HCT116 (cell line): ENCODE data around the gene ZDHHC18. TPM values are rescaled to one million over a fixed set of nuclear protein-coding genes. Genes with fewer than 3 reads are reported as not detected.

Source experiments
- ATAC-seq: fragments of 200-7000 bp; cut with Tn5 transposase; 2 replicates; pipeline ENCODE4 v1.9.1; 2020; ENCODE audit warnings: mild to moderate bottlenecking, moderate library complexity
- BruUV-seq: library from RNA; stranded (reverse); fragments of 400-500 nt; replicated peaks from 2 replicates; lab custom pipeline; 2021; lab: Mats Ljungman, UMichigan
- CTCF ChIA-PET: fragments of 300-600 bp; sonication (Branson Sonifier 250); formaldehyde crosslinking; loops from one replicate; lab custom pipeline; 2021; ENCODE audit warnings: antibody characterized with exemption; lab: Charles Lee
- POLR2A ChIA-PET: fragments of 300-600, 350-600 bp; sonication (Branson Sonifier 250); formaldehyde crosslinking; loops from one replicate; lab custom pipeline; 2021; ENCODE audit warnings: antibody characterized with exemption; lab: Charles Lee
- RAD21 ChIA-PET, 2 experiments: fragments of 300-600 bp; sonication (Branson Sonifier 250); formaldehyde crosslinking; loops; one replicate each; lab custom pipeline; 2023; ENCODE audit warnings: low total read pairs in 2 of 2; ENCODE audit not compliant: uncharacterized antibody in 2 of 2, unreplicated experiment in 2 of 2, low non-redundant PET in 1 of 2; lab: Charles Lee
- DNase-seq: peaks from one replicate; pipeline ENCODE4 v3.0.0-alpha.2; 2010; ENCODE audit warnings: low read depth, low spot score
- H2AFZ ChIP-seq: fragments of 200-600 bp; shearing (Covaris generic), sonication (generic); 2 replicates; pipeline ENCODE4 v1.6.1; 2017; ENCODE audit warnings: low read depth, mixed run types, mixed read lengths, antibody characterized with exemption, low read length; ENCODE audit not compliant: poor library complexity, severe bottlenecking
- H3K27ac ChIP-seq: 2 replicates; pipeline ENCODE4 v1.5.1; 2012; ENCODE audit warnings: low read depth, low read length
- H3K27me3 ChIP-seq: fragments of 200-600 bp; sonication (generic); 2 replicates; pipeline ENCODE4 v1.6.1; 2016; ENCODE audit warnings: mixed run types, low read length, mixed read lengths; ENCODE audit not compliant: insufficient read depth
- H3K36me3 ChIP-seq, 2 experiments: fragments of 200-500 bp in 1 of 2; fragments of 200-600 bp in 1 of 2; sonication (Bioruptor generic) in 1 of 2; sonication (generic) in 1 of 2; 2 replicates each; pipeline versions ENCODE4 v1.5.1 to v1.6.1; 2014 to 2016; ENCODE audit warnings: low read length in 2 of 2, inconsistent platforms in 1 of 2, mixed read lengths in 1 of 2, mixed run types in 1 of 2; ENCODE audit not compliant: insufficient read depth in 2 of 2, control insufficient read depth in 1 of 2
- H3K4me1 ChIP-seq, 2 experiments: fragments of 200-600 bp in 1 of 2; sonication (generic) in 1 of 2; 2 replicates each; pipeline versions ENCODE4 v1.5.1 to v1.6.1; 2012 to 2017; ENCODE audit warnings: low read length in 2 of 2, inconsistent platforms in 1 of 2, mild to moderate bottlenecking in 1 of 2, mixed read lengths in 1 of 2, mixed run types in 1 of 2, moderate library complexity in 1 of 2; ENCODE audit not compliant: insufficient read depth in 2 of 2, control insufficient read depth in 1 of 2
- H3K4me2 ChIP-seq: fragments of 200-600 bp; sonication (generic); 2 replicates; pipeline ENCODE4 v1.6.1; 2017; ENCODE audit warnings: mixed run types, low read length, mixed read lengths
- H3K4me3 ChIP-seq, 2 experiments: fragments of 200-600 bp in 1 of 2; sonication (generic) in 1 of 2; replicated peaks in 1 of 2; 2 replicates each; pipeline ENCODE4 v1.5.1; 2011 to 2016; ENCODE audit warnings: low read length in 2 of 2, control low read depth in 1 of 2, low read depth in 1 of 2, mild to moderate bottlenecking in 1 of 2, mixed read lengths in 1 of 2, mixed run types in 1 of 2
- H3K79me2 ChIP-seq: fragments of 200-600 bp; sonication (generic); 2 replicates; pipeline ENCODE4 v1.6.1; 2017; ENCODE audit warnings: mild to moderate bottlenecking, mixed run types, low read length, moderate library complexity, mixed read lengths; ENCODE audit not compliant: insufficient read depth
- H3K9ac ChIP-seq: fragments of 200-600 bp; sonication (generic); 2 replicates; pipeline ENCODE4 v1.6.1; 2016; ENCODE audit warnings: low read length, mixed read lengths
- H3K9me2 ChIP-seq: fragments of 200-600 bp; sonication (generic), shearing (Covaris generic); 2 replicates; pipeline ENCODE4 v1.6.1; 2017; ENCODE audit warnings: mixed run types, mild to moderate bottlenecking, moderate library complexity; ENCODE audit not compliant: insufficient read depth
- H3K9me3 ChIP-seq, 2 experiments: fragments of 200-500 bp in 1 of 2; fragments of 200-600 bp in 1 of 2; sonication (Bioruptor generic) in 1 of 2; sonication (generic) in 1 of 2; 2 replicates each; pipeline ENCODE4 v1.6.1; 2014 to 2017; ENCODE audit warnings: low read length in 2 of 2, mixed read lengths in 2 of 2, inconsistent platforms in 1 of 2, low read depth in 1 of 2, mild to moderate bottlenecking in 1 of 2, mixed run types in 1 of 2, moderate library complexity in 1 of 2; ENCODE audit not compliant: control insufficient read depth in 1 of 2, insufficient read depth in 1 of 2
- H4K20me1 ChIP-seq: fragments of 200-600 bp; sonication (generic), shearing (Covaris generic); 2 replicates; pipeline ENCODE4 v1.6.1; 2017; ENCODE audit warnings: mixed run types, mild to moderate bottlenecking, moderate library complexity; ENCODE audit not compliant: insufficient read depth
- ATF3 ChIP-seq: IDR thresholded peaks from 2 replicates; pipeline ENCODE4 v1.6.1; 2012
- CEBPB ChIP-seq: IDR thresholded peaks from 2 replicates; pipeline ENCODE4 v1.6.1; 2012; ENCODE audit warnings: low read depth
- CTCF ChIP-seq, 3 experiments: fragments of 200-600 bp in 1 of 3; sonication (generic) in 1 of 3; IDR thresholded peaks in 2 of 3; conservative IDR thresholded peaks in 1 of 3; 2 replicates each; pipeline ENCODE4 v1.5.1; 2012 to 2017; ENCODE audit warnings: low read depth in 2 of 3, low read length in 2 of 3, antibody characterized with exemption in 1 of 3, borderline replicate concordance in 1 of 3, control low read depth in 1 of 3, mild to moderate bottlenecking in 1 of 3, mixed read lengths in 1 of 3, mixed run types in 1 of 3, moderate library complexity in 1 of 3; ENCODE audit not compliant: insufficient read depth in 1 of 3
- POLR2AphosphoS5 ChIP-seq: IDR thresholded peaks from 2 replicates; pipeline ENCODE4 v1.6.1; 2011; ENCODE audit warnings: mild to moderate bottlenecking, low read depth, low read length, moderate library complexity
- REST ChIP-seq: IDR thresholded peaks from 2 replicates; pipeline ENCODE4 v1.6.1; 2012; ENCODE audit warnings: low read depth
- TCF7L2 ChIP-seq: IDR thresholded peaks from 2 replicates; pipeline ENCODE4 v1.7.0; 2011; ENCODE audit warnings: borderline replicate concordance, inconsistent platforms; ENCODE audit not compliant: insufficient read depth, insufficient read length; ENCODE audit errors: extremely low read depth
- YY1 ChIP-seq: IDR thresholded peaks from 2 replicates; pipeline ENCODE4 v1.6.1; 2011; ENCODE audit warnings: low read length, low read depth, moderate library complexity, mild to moderate bottlenecking; ENCODE audit not compliant: insufficient replicate concordance; ENCODE audit errors: extremely low read depth
- ZBTB33 ChIP-seq: IDR thresholded peaks from 2 replicates; pipeline ENCODE4 v1.6.1; 2011; ENCODE audit warnings: mild to moderate bottlenecking, low read length, moderate library complexity; ENCODE audit not compliant: insufficient replicate concordance; ENCODE audit errors: extremely low read depth
- intact Hi-C: fragments of 100-400 bp; cut with micrococcal nuclease; formaldehyde crosslinking; loops from 2 replicates; pipeline ENCODE4 v1.10.0; 2022
- total RNA-seq: library from RNA; stranded (reverse); gene quantifications from one replicate; pipeline ENCODE4 v1.2.1, GENCODE V29; 2021; ENCODE audit not compliant: unreplicated experiment

The ZDHHC18 gene
- total RNA-seq, 1 experiment from 2014 or later: 24.4 TPM

- RAD21 ChIA-PET: no interaction called here
- ATAC-seq: peak; percentile 85
- H4K20me1 ChIP-seq: no peaks in the 10 kb centered on the region
- peak overlapping the region; percentile 33 for H3K4me2 ChIP-seq
- H3K9me3 ChIP-seq: no peaks in the 10 kb centered on the region
- peak overlapping the region; percentile 41 for H3K9ac ChIP-seq
- H3K36me3 ChIP-seq: peaks cover 8 to 32% of the 10 kb centered on the region in 2 experiments; a peak in 3 of 4 replicates
- BruUV-seq: no TSS peak
- intact Hi-C loops: loop anchor here (1.0 kb wide), 2 partner anchors 9 to 25 kb away; no protein-coding TSS in a partner anchor
- H3K4me3 ChIP-seq: no peak overlapping the region
- peak overlapping the region; percentile 51 for H3K27ac ChIP-seq
- DNase-seq: peak; percentile 84
- TF ChIP-seq CTCF (IDR thresholded peaks at IDR 0.05 in 2 of 3, conservative IDR thresholded peaks at IDR 0.05 in 1 of 3; ENCODE audit: borderline replicate concordance in 1 of 3, insufficient read depth in 1 of 3, low read depth in 2 of 3, low read length in 2 of 3) (peak in 2 of 3 experiments; percentile 92; a peak in 4 of 6 replicates), REST (no peak), ATF3 (no peak), ZBTB33 (no peak), TCF7L2 (no peak), CEBPB (no peak), POLR2AphosphoS5 (peak; percentile 40), YY1 (peak; percentile 61)
- no peaks in the 10 kb centered on the region; the same call in 1 of the 2 replicates for H3K79me2 ChIP-seq
- POLR2A ChIA-PET: no interaction called here
- no peaks in the 10 kb centered on the region for H3K27me3 ChIP-seq
- H3K9me2 ChIP-seq: no peaks in the 10 kb centered on the region
- H2AFZ ChIP-seq: no peak overlapping the region
- H3K4me1 ChIP-seq: peaks cover 37 to 73% of the 10 kb centered on the region in 2 experiments
- CTCF ChIA-PET: interaction anchor here (1.3 kb wide), 1 partner anchor 9 kb away, joined by 4 read pairs; no protein-coding TSS in a partner anchor
Observed at GRCh38 chr1:26853156-26853555, 26.7 kb downstream of the ZDHHC18 start.
